SK-N-SH treated with all-trans-retinoic acid at 6 μM for 48 hours (cell line): ENCODE data around the gene EPM2A.

Source experiments
- ATAC-seq: fragments of 200-7000 bp; cut with Tn5 transposase; 3 replicates; pipeline ENCODE4 v1.9.1; 2020; ENCODE audit warnings: mild to moderate bottlenecking, moderate library complexity
- ARNTL ChIP-seq: fragments of 450-650 bp; formaldehyde crosslinking; IDR thresholded peaks from 2 replicates; pipeline ENCODE4 v1.5.0; 2020; ENCODE audit warnings: low read depth, mild to moderate bottlenecking, moderate library complexity, borderline replicate concordance
- BACH2 ChIP-seq: fragments of 250-450 bp; sonication (Bioruptor Pico); IDR thresholded peaks from 2 replicates; pipeline ENCODE4 v1.9.0; 2021; ENCODE audit warnings: mild to moderate bottlenecking, borderline replicate concordance
- CSDC2 ChIP-seq: fragments of 250-450 bp; sonication (Bioruptor Pico); IDR thresholded peaks from 2 replicates; pipeline ENCODE4 v1.5.0; 2020; ENCODE audit warnings: mild to moderate bottlenecking, moderate library complexity
- CSRNP3 ChIP-seq: fragments of 250-450 bp; sonication (Bioruptor Pico); IDR thresholded peaks from 2 replicates; pipeline ENCODE4 v1.5.1; 2021; ENCODE audit warnings: mild to moderate bottlenecking, moderate library complexity
- ESRRG ChIP-seq: fragments of 250-450 bp; sonication (Bioruptor Pico); IDR thresholded peaks from 2 replicates; pipeline ENCODE4 v1.6.1; 2021; ENCODE audit warnings: mild to moderate bottlenecking
- GLIS3 ChIP-seq: fragments of 250-450 bp; sonication (Bioruptor Pico); IDR thresholded peaks from 2 replicates; pipeline ENCODE4 v1.5.0; 2020; ENCODE audit warnings: mild to moderate bottlenecking, moderate library complexity
- ISL1 ChIP-seq: fragments of 250-450 bp; sonication (Bioruptor Pico); IDR thresholded peaks from 2 replicates; pipeline ENCODE4 v2.1.2; 2022; ENCODE audit warnings: mild to moderate bottlenecking, moderate library complexity
- OSR1 ChIP-seq: fragments of 250-450 bp; sonication (Bioruptor Pico); IDR thresholded peaks from 2 replicates; pipeline ENCODE4 v1.8.0; 2022; ENCODE audit warnings: moderate library complexity, mild to moderate bottlenecking, inconsistent platforms
- PATZ1 ChIP-seq: fragments of 250-450 bp; sonication (Bioruptor Pico); IDR thresholded peaks from 2 replicates; pipeline ENCODE4 v1.8.0; 2020; ENCODE audit warnings: mild to moderate bottlenecking, moderate library complexity, borderline replicate concordance
- PPARA ChIP-seq: fragments of 250-450 bp; sonication (Bioruptor Pico); IDR thresholded peaks from 2 replicates; pipeline ENCODE4 v1.5.0; 2020; ENCODE audit warnings: mild to moderate bottlenecking, borderline replicate concordance
- RARB ChIP-seq: fragments of 250-450 bp; sonication (Bioruptor Pico); IDR thresholded peaks from 2 replicates; pipeline ENCODE4 v1.8.0; 2021; ENCODE audit warnings: mild to moderate bottlenecking, moderate library complexity
- TCF4 ChIP-seq: fragments of 250-450 bp; sonication (Bioruptor Pico); IDR thresholded peaks from 2 replicates; pipeline ENCODE4 v1.8.0; 2021; ENCODE audit warnings: mild to moderate bottlenecking, moderate library complexity, borderline replicate concordance
- TOX ChIP-seq: fragments of 250-450 bp; sonication (Bioruptor Pico); IDR thresholded peaks from 2 replicates; pipeline ENCODE4 v1.8.0; 2021; ENCODE audit warnings: mild to moderate bottlenecking, moderate library complexity, borderline replicate concordance
- ZC3H10 ChIP-seq: fragments of 250-450 bp; sonication (Bioruptor Pico); IDR thresholded peaks from 2 replicates; pipeline ENCODE4 v1.5.1; 2021; ENCODE audit warnings: mild to moderate bottlenecking, moderate library complexity
- ZFP3 ChIP-seq: fragments of 250-450 bp; sonication (Bioruptor Pico); IDR thresholded peaks from 2 replicates; pipeline ENCODE4 v1.5.0; 2020; ENCODE audit warnings: mild to moderate bottlenecking, moderate library complexity
- ZFP30 ChIP-seq: fragments of 450-650 bp; formaldehyde crosslinking; IDR thresholded peaks from 2 replicates; pipeline ENCODE4 v1.5.0; 2022; ENCODE audit warnings: mild to moderate bottlenecking, moderate library complexity
- ZNF565 ChIP-seq: fragments of 450-650 bp; formaldehyde crosslinking; conservative IDR thresholded peaks from 2 replicates; pipeline ENCODE4 v1.5.0; 2020; ENCODE audit warnings: low read depth, mild to moderate bottlenecking, moderate library complexity
- ZNF70 ChIP-seq: fragments of 450-650 bp; formaldehyde crosslinking; IDR thresholded peaks from 2 replicates; pipeline ENCODE4 v1.5.0; 2020; ENCODE audit warnings: mild to moderate bottlenecking, moderate library complexity
- ZNF8 ChIP-seq: fragments of 450-650 bp; formaldehyde crosslinking; IDR thresholded peaks from 2 replicates; pipeline ENCODE4 v1.5.0; 2020; ENCODE audit warnings: mild to moderate bottlenecking, moderate library complexity
- TF ChIP-seq, protein P1 (sequence below): fragments of 250-450 bp; sonication (Bioruptor Pico); IDR thresholded peaks from 2 replicates; pipeline ENCODE4 v1.5.1; 2020; ENCODE audit warnings: low read depth, mild to moderate bottlenecking, moderate library complexity
- TF ChIP-seq, protein P2 (sequence below): fragments of 250-450 bp; sonication (Bioruptor Pico); IDR thresholded peaks from 2 replicates; pipeline ENCODE4 v1.5.0; 2020; ENCODE audit warnings: mild to moderate bottlenecking, moderate library complexity

Gene EPM2A

GRCh38 chr6:145688493-145688905, 46.8 kb downstream of the EPM2A start:
- no peak for TF ChIP-seq ZFP3
- no peak for TF ChIP-seq ISL1 (CRISPR knock-in tag)
- TF ChIP-seq, protein P1, sequence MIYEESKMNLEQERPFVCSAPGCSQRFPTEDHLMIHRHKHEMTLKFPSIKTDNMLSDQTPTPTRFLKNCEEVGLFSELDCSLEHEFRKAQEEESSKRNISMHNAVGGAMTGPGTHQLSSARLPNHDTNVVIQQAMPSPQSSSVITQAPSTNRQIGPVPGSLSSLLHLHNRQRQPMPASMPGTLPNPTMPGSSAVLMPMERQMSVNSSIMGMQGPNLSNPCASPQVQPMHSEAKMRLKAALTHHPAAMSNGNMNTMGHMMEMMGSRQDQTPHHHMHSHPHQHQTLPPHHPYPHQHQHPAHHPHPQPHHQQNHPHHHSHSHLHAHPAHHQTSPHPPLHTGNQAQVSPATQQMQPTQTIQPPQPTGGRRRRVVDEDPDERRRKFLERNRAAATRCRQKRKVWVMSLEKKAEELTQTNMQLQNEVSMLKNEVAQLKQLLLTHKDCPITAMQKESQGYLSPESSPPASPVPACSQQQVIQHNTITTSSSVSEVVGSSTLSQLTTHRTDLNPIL = no peak
- TF ChIP-seq GLIS3 (CRISPR knock-in tag) = no peak
- TF ChIP-seq RARB (CRISPR knock-in tag) = no peak
- TF ChIP-seq, all 23 proteins: peak for 0
- no peak for ATAC-seq

DNA sequence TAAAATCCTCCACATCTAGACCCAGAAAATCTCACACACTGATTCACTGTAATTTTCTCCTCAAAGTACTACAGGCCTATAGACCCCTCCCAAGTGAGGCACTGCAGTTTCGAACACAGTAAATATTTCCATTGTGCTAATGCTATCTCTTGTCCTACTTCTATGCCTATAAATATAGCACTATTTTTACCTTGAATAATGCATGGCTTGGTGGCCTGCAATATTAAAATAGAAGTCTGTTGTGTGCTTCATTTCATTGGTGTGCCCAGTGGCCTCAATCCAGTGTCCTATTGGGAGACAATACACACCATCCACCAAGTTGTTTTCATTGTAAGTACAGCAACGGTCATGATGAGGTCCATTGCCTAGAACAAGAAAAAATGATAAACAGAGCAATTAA, 49.4 kb downstream of the EPM2A start:
- ATAC-seq = no peak
- TF ChIP-seq OSR1 (CRISPR knock-in tag) (no peak), ZFP3 (no peak), ZNF565 (CRISPR knock-in tag) (no peak), TOX (CRISPR knock-in tag) (no peak), PPARA (CRISPR knock-in tag) (no peak), GLIS3 (CRISPR knock-in tag) (no peak), ZNF70 (CRISPR knock-in tag) (no peak), ESRRG (CRISPR knock-in tag) (no peak), ZNF8 (CRISPR knock-in tag) (no peak)
- TF ChIP-seq, protein P2, sequence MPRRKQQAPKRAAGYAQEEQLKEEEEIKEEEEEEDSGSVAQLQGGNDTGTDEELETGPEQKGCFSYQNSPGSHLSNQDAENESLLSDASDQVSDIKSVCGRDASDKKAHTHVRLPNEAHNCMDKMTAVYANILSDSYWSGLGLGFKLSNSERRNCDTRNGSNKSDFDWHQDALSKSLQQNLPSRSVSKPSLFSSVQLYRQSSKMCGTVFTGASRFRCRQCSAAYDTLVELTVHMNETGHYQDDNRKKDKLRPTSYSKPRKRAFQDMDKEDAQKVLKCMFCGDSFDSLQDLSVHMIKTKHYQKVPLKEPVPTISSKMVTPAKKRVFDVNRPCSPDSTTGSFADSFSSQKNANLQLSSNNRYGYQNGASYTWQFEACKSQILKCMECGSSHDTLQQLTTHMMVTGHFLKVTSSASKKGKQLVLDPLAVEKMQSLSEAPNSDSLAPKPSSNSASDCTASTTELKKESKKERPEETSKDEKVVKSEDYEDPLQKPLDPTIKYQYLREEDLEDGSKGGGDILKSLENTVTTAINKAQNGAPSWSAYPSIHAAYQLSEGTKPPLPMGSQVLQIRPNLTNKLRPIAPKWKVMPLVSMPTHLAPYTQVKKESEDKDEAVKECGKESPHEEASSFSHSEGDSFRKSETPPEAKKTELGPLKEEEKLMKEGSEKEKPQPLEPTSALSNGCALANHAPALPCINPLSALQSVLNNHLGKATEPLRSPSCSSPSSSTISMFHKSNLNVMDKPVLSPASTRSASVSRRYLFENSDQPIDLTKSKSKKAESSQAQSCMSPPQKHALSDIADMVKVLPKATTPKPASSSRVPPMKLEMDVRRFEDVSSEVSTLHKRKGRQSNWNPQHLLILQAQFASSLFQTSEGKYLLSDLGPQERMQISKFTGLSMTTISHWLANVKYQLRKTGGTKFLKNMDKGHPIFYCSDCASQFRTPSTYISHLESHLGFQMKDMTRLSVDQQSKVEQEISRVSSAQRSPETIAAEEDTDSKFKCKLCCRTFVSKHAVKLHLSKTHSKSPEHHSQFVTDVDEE (CRISPR knock-in tag) = no peak

DNA sequence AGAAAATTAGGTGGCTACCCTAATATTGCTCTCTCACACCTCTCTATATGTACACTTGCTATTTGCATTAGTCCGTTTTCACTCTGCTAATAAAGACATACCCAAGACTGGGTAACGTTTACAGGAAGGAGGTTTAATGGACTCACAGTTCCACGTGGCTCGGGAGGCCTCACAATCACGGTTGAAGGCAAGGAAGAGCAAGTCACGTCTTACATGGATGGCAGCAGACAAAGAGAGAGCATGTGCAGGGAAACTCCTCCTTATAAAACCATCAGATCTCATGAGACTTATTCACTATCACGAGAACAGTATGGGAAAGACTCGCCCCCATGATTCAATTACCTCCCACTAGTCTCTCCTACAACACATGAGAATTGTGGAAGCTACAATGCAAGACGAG, 53.4 kb downstream of the EPM2A start:
- TF ChIP-seq BACH2 (CRISPR knock-in tag) = no peak
- no peak for TF ChIP-seq ISL1 (CRISPR knock-in tag)
- TF ChIP-seq ZC3H10 (CRISPR knock-in tag) = no peak
- TF ChIP-seq, protein P2 (CRISPR knock-in tag) = no peak
- no peak for TF ChIP-seq TCF4 (CRISPR knock-in tag)
- no peak for TF ChIP-seq ZNF565 (CRISPR knock-in tag)
- TF ChIP-seq ARNTL (CRISPR knock-in tag) = no peak
- no peak for TF ChIP-seq RARB (CRISPR knock-in tag)
- no peak for TF ChIP-seq ZNF70 (CRISPR knock-in tag)
- no peak for TF ChIP-seq CSDC2 (CRISPR knock-in tag)
- TF ChIP-seq CSRNP3 (CRISPR knock-in tag) = no peak
- no peak for TF ChIP-seq OSR1 (CRISPR knock-in tag)
- no peak for TF ChIP-seq PATZ1 (CRISPR knock-in tag)
- TF ChIP-seq, protein P1 = no peak
- TF ChIP-seq ZFP30 = no peak
- TF ChIP-seq TOX (CRISPR knock-in tag) = no peak
- TF ChIP-seq ZNF8 (CRISPR knock-in tag) = no peak

More for the DNA sequence above, 53.4 kb downstream of the EPM2A start:
- no peak for ATAC-seq
